ENCODE data around the gene ANTXR1. TPM values are rescaled to one million over a fixed set of nuclear protein-coding genes. Genes with fewer than 3 reads are reported as not detected.

The ANTXR1 gene
- total and polyA plus RNA-seq, 2 of the 8 experiments (the other 6 are each of a cell fraction or from before 2014, with no cell fraction given) = 15.8 to 44.3 TPM

DNA sequence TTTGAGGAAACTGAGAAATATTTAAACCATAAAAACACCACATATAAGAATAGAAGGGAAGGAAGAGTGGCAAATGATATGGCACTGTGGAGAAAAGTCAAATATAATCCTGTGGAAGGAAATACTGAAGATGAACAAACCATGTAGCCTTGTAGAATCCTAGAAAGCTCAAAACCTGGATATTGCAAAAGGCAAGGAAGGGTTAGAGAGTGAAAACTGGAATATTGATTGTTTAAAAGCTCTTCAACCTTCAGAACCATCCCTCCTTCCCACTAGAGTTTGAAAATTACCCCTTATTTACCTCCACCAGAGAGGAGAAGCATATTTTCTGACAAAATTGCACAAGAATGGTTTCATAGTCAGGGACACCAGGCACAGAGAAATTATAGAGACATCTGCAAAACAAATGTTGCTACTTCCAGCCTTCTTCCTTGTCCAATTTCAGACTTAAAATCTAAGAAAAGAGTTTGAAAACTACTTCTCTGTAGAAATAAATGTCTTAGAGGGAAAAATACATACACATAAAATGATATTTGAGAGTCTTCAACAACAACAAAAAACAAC lies 48.0 kb downstream of the ANTXR1 start:
- Histone ChIP-seq H3K56ac (replicated peaks; ENCODE audit: insufficient read length, low read depth, low read length) (no peak overlapping the region), H2AK5ac (ENCODE audit: low read depth, low read length) (no peak overlapping the region), H3K36me3 (ENCODE audit: control insufficient read depth in 2 of 4, insufficient read depth in 4 of 4, low read length in 3 of 4) (0 out of 8 replicates have a peak, but pooled peaks cover 0 to 6% (median 0%) of the 10 kb centered on the region in 4 experiments), H3K4ac (replicated peaks; ENCODE audit: insufficient read length, low read depth, low read length) (no peak overlapping the region), H2BK12ac (ENCODE audit: low read depth, low read length) (no peak overlapping the region), H3K4me1 (replicated peaks in 1 of 4; ENCODE audit: control insufficient read depth in 3 of 4, insufficient read depth in 4 of 4, low read length in 3 of 4) (no peaks in the 10 kb centered on the region), H3K23me2 (ENCODE audit: low read depth, low read length) (no peaks in the 10 kb centered on the region), H3K79me2 (ENCODE audit: control insufficient read depth in 1 of 2, insufficient read depth in 2 of 2, low read length in 2 of 2) (no peaks in the 10 kb centered on the region), H4K20me1 (replicated peaks in 1 of 2; ENCODE audit: control insufficient read depth in 1 of 2, insufficient read depth in 2 of 2, low read length in 2 of 2) (no peaks in the 10 kb centered on the region), H3K18ac (ENCODE audit: extremely low read depth, low read length) (no peak overlapping the region), H2BK120ac (replicated peaks; ENCODE audit: low read depth, low read length) (no peak overlapping the region), H2BK20ac (ENCODE audit: low read length) (no peak overlapping the region), H4K91ac (replicated peaks; ENCODE audit: insufficient read length, low read length) (no peak overlapping the region), H2BK15ac (ENCODE audit: low read length) (no peak overlapping the region), H3K27ac (ENCODE audit: low read depth, low read length) (no peak overlapping the region), H3K9ac (replicated peaks in 1 of 4; ENCODE audit: extremely low read depth in 1 of 4, low read depth in 3 of 4, low read length in 3 of 4) (no peak overlapping the region), H3K27me3 (replicated peaks in 1 of 4; ENCODE audit: control insufficient read depth in 3 of 4, extremely low read depth in 1 of 4, insufficient read depth in 3 of 4, low read length in 3 of 4) (no peaks in the 10 kb centered on the region), H3K4me2 (ENCODE audit: insufficient read depth in 1 of 2, low read depth in 2 of 2, low read length in 2 of 2) (no peak overlapping the region), H2BK5ac (ENCODE audit: low read depth, low read length) (no peak overlapping the region), H4K5ac (ENCODE audit: insufficient read length, low read depth, low read length) (no peak overlapping the region), H3K4me3 (ENCODE audit: extremely low read depth in 1 of 4, insufficient read depth in 2 of 4, low read depth in 3 of 4, low read length in 4 of 4) (no peak overlapping the region), H3K23ac (ENCODE audit: insufficient read length) (no peak overlapping the region), H3K14ac (ENCODE audit: insufficient read length) (no peak overlapping the region), H3K9me3 (ENCODE audit: insufficient read depth in 2 of 2, low read depth in 1 of 2, low read length in 1 of 2) (no peaks in the 10 kb centered on the region), H4K8ac (ENCODE audit: extremely low read depth, insufficient read depth, low read length) (no peak overlapping the region), H2AFZ (ENCODE audit: low read length) (no peak overlapping the region), H3K79me1 (ENCODE audit: low read depth, low read length) (no peaks in the 10 kb centered on the region)
- POLR2A ChIA-PET (ENCODE audit: partially characterized antibody) = no interaction called here
- no peak for DNase-seq (ENCODE audit: low read depth in 1 of 2, low spot score in 2 of 2)
- CTCF ChIA-PET (ENCODE audit: partially characterized antibody) = interaction anchor here (0.7 kb wide), 1 partner anchor 595 kb away, joined by 3 read pairs; no protein-coding TSS in a partner anchor
- TF ChIP-seq NANOG (IDR thresholded peaks at IDR 0.05; ENCODE audit: insufficient read depth, low read depth, low read length, poor library complexity, severe bottlenecking) (no peak), SP1 (IDR thresholded peaks at IDR 0.05; ENCODE audit: low read depth, low read length) (no peak), SIRT6 (IDR thresholded peaks at IDR 0.05; ENCODE audit: low read length) (no peak), CBX8 (IDR thresholded peaks at IDR 0.05; ENCODE audit: borderline replicate concordance, low read depth, low read length) (no peak), BRCA1 (IDR thresholded peaks at IDR 0.05; ENCODE audit: low read depth, low read length) (no peak)
- TF ChIP-seq, protein P1, sequence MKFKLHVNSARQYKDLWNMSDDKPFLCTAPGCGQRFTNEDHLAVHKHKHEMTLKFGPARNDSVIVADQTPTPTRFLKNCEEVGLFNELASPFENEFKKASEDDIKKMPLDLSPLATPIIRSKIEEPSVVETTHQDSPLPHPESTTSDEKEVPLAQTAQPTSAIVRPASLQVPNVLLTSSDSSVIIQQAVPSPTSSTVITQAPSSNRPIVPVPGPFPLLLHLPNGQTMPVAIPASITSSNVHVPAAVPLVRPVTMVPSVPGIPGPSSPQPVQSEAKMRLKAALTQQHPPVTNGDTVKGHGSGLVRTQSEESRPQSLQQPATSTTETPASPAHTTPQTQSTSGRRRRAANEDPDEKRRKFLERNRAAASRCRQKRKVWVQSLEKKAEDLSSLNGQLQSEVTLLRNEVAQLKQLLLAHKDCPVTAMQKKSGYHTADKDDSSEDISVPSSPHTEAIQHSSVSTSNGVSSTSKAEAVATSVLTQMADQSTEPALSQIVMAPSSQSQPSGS (IDR thresholded peaks at IDR 0.05; ENCODE audit: low read length) = no peak
- TF ChIP-seq, protein P2, sequence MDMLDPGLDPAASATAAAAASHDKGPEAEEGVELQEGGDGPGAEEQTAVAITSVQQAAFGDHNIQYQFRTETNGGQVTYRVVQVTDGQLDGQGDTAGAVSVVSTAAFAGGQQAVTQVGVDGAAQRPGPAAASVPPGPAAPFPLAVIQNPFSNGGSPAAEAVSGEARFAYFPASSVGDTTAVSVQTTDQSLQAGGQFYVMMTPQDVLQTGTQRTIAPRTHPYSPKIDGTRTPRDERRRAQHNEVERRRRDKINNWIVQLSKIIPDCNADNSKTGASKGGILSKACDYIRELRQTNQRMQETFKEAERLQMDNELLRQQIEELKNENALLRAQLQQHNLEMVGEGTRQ (IDR thresholded peaks at IDR 0.05; ENCODE audit: low read length) = no peak
- no peak for FAIRE-seq

Measured in H1 (cell line).